Colonic mucosa (tissue), 4 donors: Measurements from ENCODE around the gene CPA4. TPM values are rescaled to one million over a fixed set of nuclear protein-coding genes. Genes with fewer than 3 reads are reported as not detected.

Experiments used
- DNase-seq: peaks from one replicate; pipeline ENCODE4 v3.0.0-alpha.2; 2020
- H3K27ac ChIP-seq: fragments of 200-600 bp; one replicate; pipeline ENCODE4 v1.8.0; 2021
- H3K27me3 ChIP-seq: fragments of 200-600 bp; one replicate; pipeline ENCODE4 v1.8.0; 2021
- H3K36me3 ChIP-seq: fragments of 200-600 bp; one replicate; pipeline ENCODE4 v1.8.0; 2021
- H3K4me1 ChIP-seq: fragments of 200-600 bp; one replicate; pipeline ENCODE4 v1.8.0; 2021; ENCODE audit warnings: mild to moderate bottlenecking
- H3K4me3 ChIP-seq: fragments of 200-600 bp; one replicate; pipeline ENCODE4 v1.8.0; 2021
- H3K9ac ChIP-seq, 2 donors: one replicate each; pipeline ENCODE4 v1.7.0; 2013; ENCODE audit warnings: control low read depth in 2 of 2, low read depth in 2 of 2, low read length in 2 of 2
- H3K9me3 ChIP-seq: fragments of 200-600 bp; one replicate; pipeline ENCODE4 v1.8.0; 2021
- intact Hi-C: fragments of 100-400 bp; cut with DNase I; formaldehyde crosslinking; loops from one replicate; pipeline ENCODE4 v1.14.1; 2022
- total RNA-seq, 2 donors: library from RNA; stranded (reverse); fragmentation: NEBNext Ultra II Directional in 1 of 2; extraction: Animal tissue kit (Norgen Biotek cat#: 25700) in 1 of 2; gene quantifications; one replicate each; pipeline ENCODE4 v1.2.1, GENCODE V29; 2021
- TF ChIP-seq, protein P1 (sequence below): fragments of 200-600 bp; IDR thresholded peaks from one replicate; pipeline ENCODE4 v1.8.0; 2022; ENCODE audit warnings: antibody characterized with exemption, mild to moderate bottlenecking
- donor health status: healthy.
- donor health status: DM: no; HTN: no; CAD: no.
- donor health status: DM: no; HTN: no; CAD: no.

CPA4 gene
- total RNA-seq, 2 donors from 2014 or later: not detected

DNA sequence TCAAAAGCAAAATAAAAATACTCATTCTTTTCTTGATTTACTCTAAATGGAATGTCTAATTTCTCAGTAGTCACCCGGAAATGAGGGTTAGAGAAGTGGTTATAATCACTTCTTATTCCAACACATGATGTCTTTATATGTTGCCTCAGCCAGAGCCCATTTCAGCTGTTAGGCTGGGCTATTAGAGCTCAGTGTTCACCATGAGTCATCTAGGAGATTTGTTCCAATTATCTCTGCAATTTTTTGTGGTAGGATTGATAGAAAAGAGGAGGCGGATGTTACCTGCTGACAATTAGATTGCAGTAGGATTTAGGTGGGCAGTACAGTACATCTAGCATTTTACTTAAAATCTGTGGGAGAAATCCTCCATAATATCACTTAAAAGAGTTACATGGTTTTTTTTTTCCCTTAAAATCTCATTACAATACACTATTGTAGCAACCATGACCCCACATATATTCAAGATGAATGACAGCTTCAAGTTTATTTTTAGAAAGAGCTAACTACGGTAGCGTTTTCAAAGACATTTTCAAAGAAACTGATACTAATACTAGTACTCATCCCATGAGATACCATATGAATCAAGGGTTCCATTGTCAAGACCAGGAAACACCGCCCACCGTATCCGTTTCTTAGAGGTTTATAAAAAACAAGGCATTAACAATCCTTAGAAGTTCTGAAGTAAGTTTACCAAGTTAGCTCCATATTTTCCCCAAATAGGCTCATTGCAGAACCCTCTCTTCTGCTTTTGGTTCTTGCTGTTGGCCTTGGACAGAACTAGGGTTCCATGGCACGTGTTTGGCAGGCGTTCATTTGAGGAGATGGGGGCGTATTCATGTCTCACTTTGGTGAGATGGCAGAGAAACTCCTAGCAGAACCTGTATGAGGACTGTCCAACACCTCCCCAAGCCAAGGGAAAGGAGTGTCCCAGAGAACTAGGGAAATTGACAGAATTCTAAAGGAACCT, 15.9 kb upstream of the CPA4 start:
- no peak for DNase-seq
- Histone ChIP-seq H3K36me3 (no peaks in the 10 kb centered on the region), H3K4me3 (no peak overlapping the region), H3K27me3 (no peaks in the 10 kb centered on the region), H3K4me1 (no peaks in the 10 kb centered on the region), H3K9me3 (no peaks in the 10 kb centered on the region), H3K9ac (no peak overlapping the region), H3K27ac (no peak overlapping the region)
- TF ChIP-seq, protein P1, sequence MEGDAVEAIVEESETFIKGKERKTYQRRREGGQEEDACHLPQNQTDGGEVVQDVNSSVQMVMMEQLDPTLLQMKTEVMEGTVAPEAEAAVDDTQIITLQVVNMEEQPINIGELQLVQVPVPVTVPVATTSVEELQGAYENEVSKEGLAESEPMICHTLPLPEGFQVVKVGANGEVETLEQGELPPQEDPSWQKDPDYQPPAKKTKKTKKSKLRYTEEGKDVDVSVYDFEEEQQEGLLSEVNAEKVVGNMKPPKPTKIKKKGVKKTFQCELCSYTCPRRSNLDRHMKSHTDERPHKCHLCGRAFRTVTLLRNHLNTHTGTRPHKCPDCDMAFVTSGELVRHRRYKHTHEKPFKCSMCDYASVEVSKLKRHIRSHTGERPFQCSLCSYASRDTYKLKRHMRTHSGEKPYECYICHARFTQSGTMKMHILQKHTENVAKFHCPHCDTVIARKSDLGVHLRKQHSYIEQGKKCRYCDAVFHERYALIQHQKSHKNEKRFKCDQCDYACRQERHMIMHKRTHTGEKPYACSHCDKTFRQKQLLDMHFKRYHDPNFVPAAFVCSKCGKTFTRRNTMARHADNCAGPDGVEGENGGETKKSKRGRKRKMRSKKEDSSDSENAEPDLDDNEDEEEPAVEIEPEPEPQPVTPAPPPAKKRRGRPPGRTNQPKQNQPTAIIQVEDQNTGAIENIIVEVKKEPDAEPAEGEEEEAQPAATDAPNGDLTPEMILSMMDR: no peak
- intact Hi-C loops: no loop called here

DNA sequence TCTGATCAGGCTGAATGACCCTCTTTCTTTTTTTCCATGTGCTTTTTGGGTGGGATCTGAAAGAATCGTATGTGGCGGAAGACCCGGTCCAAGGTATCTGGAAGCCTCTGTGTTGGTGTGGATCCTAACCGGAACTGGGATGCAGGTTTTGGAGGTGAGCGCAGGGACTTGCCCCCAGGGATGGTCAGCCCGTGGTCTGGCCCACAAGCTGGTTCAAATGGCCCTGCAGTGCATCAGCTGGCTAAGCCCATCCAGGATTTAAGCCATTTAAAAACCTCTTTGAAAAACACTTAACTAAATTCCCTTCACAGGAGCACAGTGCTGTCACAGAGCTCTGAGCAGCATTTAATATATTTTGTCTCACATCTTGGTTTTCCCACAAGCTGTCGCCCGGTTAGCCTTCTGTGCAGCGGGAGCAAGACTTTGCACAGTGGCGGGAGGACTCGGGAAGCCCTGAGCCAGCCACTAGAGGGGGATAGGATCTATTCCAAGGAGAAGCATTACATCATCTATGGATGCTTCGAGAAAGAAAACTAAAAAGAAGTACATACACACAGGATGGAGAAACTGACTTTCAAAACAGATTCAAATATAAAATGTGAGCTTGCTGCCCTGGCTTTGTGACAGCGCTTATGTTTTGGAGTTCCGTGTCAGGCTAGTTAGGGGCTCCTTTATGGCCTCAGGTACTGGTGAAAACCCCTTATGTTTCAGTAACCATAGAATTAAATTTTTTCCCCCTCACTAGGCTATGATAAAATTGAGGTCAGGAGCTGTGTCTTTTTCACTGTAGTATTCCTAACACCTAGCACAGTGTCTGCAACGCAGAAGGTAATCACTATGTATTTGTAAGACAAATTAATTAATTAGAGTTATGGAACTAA, 15.0 kb upstream of the CPA4 start:
- no peak overlapping the region for H3K9ac ChIP-seq
- H3K27me3 ChIP-seq: no peaks in the 10 kb centered on the region
- H3K9me3 ChIP-seq: no peaks in the 10 kb centered on the region
- intact Hi-C loops: no loop called here
- no peak overlapping the region for H3K4me3 ChIP-seq
- no peaks in the 10 kb centered on the region for H3K4me1 ChIP-seq
- TF ChIP-seq, protein P1: peak; percentile 34
- H3K27ac ChIP-seq: no peak overlapping the region
- no peaks in the 10 kb centered on the region for H3K36me3 ChIP-seq
- peak; percentile 42 for DNase-seq

DNA sequence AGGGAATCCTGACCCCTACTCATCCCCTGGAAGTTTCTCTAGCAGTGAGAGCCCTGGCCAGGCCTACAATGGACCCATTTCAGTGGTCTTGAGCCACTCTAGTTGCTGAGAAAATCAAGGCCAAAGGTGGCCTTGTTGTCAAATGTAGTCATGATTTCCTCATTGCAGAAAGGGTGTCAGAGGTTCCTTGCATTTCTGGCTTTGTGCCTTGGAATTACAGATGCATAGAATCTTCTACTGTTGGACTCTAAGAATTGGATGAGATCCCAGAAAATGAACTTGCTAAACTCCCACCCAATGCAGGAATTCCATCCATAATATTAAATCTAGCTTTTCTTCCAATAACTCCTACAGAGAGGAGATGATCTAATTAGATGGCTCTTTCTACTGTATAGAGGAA, 14.1 kb upstream of the CPA4 start:
- Histone ChIP-seq H3K9ac (no peak overlapping the region), H3K4me1 (no peaks in the 10 kb centered on the region), H3K9me3 (no peaks in the 10 kb centered on the region), H3K36me3 (no peaks in the 10 kb centered on the region), H3K27ac (no peak overlapping the region), H3K4me3 (no peak overlapping the region), H3K27me3 (no peaks in the 10 kb centered on the region)
- no peak for DNase-seq
- intact Hi-C loops: no loop called here
- TF ChIP-seq, protein P1: no peak

DNA sequence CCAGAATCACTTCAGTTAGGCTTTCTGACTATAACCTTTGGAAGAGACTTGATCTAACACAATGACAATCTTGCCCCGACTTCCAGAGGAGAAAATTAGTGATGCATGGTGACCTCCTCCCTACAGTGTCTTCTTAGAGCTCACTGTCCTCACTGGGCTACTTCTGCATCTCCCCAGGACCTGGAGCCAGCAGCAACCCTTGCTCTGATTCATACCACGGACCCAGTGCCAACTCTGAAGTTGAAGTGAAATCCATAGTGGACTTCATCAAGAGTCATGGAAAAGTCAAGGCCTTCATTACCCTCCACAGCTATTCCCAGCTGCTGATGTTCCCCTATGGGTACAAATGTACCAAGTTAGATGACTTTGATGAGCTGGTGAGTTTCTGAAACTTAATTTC, 13.7 kb upstream of the CPA4 start:
- Histone ChIP-seq H3K27ac (no peak overlapping the region), H3K4me1 (no peaks in the 10 kb centered on the region), H3K36me3 (no peaks in the 10 kb centered on the region), H3K9me3 (no peaks in the 10 kb centered on the region), H3K27me3 (no peaks in the 10 kb centered on the region), H3K9ac (no peak overlapping the region), H3K4me3 (no peak overlapping the region)
- no peak for DNase-seq
- TF ChIP-seq, protein P1: no peak
- intact Hi-C loops: no loop called here

DNA sequence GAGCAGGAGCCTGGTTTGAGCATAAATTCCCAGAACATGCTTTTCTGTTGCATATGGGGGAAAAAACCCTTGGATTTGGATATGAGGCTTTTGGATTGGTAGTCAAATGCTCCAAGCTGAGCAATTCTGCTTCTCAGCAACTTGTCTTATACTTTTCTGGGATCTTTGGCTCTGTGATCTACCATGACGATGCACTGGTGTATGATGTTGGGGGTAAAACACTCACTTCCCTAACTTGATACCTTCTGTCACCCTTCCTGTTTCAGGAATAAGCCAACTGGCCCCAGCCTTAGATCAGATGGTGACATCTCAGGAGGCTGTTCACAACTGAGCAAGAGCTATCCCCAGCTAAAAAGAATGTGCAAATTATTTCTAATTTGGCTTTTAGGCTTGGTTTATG, 13.1 kb upstream of the CPA4 start:
- Histone ChIP-seq H3K4me1 (no peaks in the 10 kb centered on the region), H3K9me3 (no peaks in the 10 kb centered on the region), H3K36me3 (no peaks in the 10 kb centered on the region), H3K27me3 (no peaks in the 10 kb centered on the region), H3K4me3 (no peak overlapping the region), H3K9ac (no peak overlapping the region), H3K27ac (no peak overlapping the region)
- DNase-seq: no peak
- TF ChIP-seq, protein P1: no peak
- intact Hi-C loops: no loop called here
